Measurements from ENCODE around the gene SLC25A30. TPM values are rescaled to one million over a fixed set of nuclear protein-coding genes. Genes with fewer than 3 reads are reported as not detected.
A peak's percentile ranks its signal among the peaks of the same experiment; 100 is the strongest.

The SLC25A30 gene
- total RNA-seq, 1 experiment from 2014 or later = 6.3 TPM

GRCh38 chr13:45368005-45368404, 50.2 kb downstream of the SLC25A30 start:
- H3K27ac Mint-ChIP-seq = peak overlapping the region in 1 of 3 experiments; percentile 78; a peak in 3 of 7 replicates
- Histone ChIP-seq H3K4me1 (ENCODE audit: insufficient read depth, low read length) (no peaks in the 10 kb centered on the region), H3K4ac (ENCODE audit: low read depth, low read length) (no peak overlapping the region), H3K4me2 (ENCODE audit: insufficient read depth, insufficient read length, low read length) (no peak overlapping the region), H3K18ac (ENCODE audit: insufficient read length, low read depth, low read length) (no peak overlapping the region), H4K20me1 (ENCODE audit: control insufficient read depth, insufficient read depth, insufficient read length) (no peaks in the 10 kb centered on the region), H4K91ac (ENCODE audit: insufficient read length, low read depth, low read length) (no peak overlapping the region), H2BK15ac (ENCODE audit: low read depth, low read length) (no peak overlapping the region), H3K27ac (ENCODE audit: insufficient read length, low read depth, low read length) (no peak overlapping the region), H2AFZ (ENCODE audit: low read length) (no peak overlapping the region), H3T11ph (ENCODE audit: low read length) (no peak overlapping the region), H4K8ac (replicated peaks; ENCODE audit: insufficient read length, low read depth, low read length) (no peak overlapping the region), H2BK5ac (ENCODE audit: insufficient read length, low read length) (no peak overlapping the region), H2BK12ac (ENCODE audit: insufficient read length, low read depth, low read length) (no peak overlapping the region), H2BK120ac (ENCODE audit: low read depth, low read length, poor library complexity, severe bottlenecking) (no peak overlapping the region), H3K14ac (ENCODE audit: insufficient read depth, low read length) (no peak overlapping the region), H3K9ac (ENCODE audit: extremely low read depth, insufficient read length, low read length) (no peak overlapping the region), H3K9me3 (ENCODE audit: control insufficient read depth, low read depth, low read length) (no peaks in the 10 kb centered on the region), H3K56ac (ENCODE audit: insufficient read length, low read depth, low read length) (no peak overlapping the region), H3K27me3 (ENCODE audit: insufficient read depth, low read length) (no peaks in the 10 kb centered on the region), H2AK5ac (ENCODE audit: insufficient read length, low read length) (no peak overlapping the region), H3K23me2 (ENCODE audit: insufficient read length, low read depth, low read length, poor library complexity, severe bottlenecking) (no peaks in the 10 kb centered on the region), H3K79me1 (ENCODE audit: insufficient read depth, low read depth, low read length, poor library complexity, severe bottlenecking) (no peaks in the 10 kb centered on the region), H3K23ac (ENCODE audit: insufficient read length, low read depth, low read length) (no peak overlapping the region), H4K5ac (ENCODE audit: insufficient read length, low read depth, low read length) (no peak overlapping the region), H2BK20ac (ENCODE audit: low read depth, low read length, poor library complexity, severe bottlenecking) (no peak overlapping the region), H3K79me2 (ENCODE audit: insufficient read depth, low read length) (no peaks in the 10 kb centered on the region)
- no peak overlapping the region for H3K4me3 Mint-ChIP-seq
- H3K36me3 Mint-ChIP-seq (ENCODE audit: insufficient read depth in 1 of 3, low read depth in 3 of 3) = peaks cover 9 to 24% (median 11%) of the 10 kb centered on the region in 3 experiments
- no peak for DNase-seq
- peaks cover 10 to 11% of the 10 kb centered on the region in 2 experiments; a peak in 4 of 5 replicates for H3K9me3 Mint-ChIP-seq
- peaks cover 21 to 29% of the 10 kb centered on the region in 2 experiments for H3K4me1 Mint-ChIP-seq
- H3K27me3 Mint-ChIP-seq (ENCODE audit: low read depth) = no peaks in the 10 kb centered on the region
- no peak for TF ChIP-seq CTCF (conservative IDR thresholded peaks at IDR 0.05)
- no CpG with 5 or more reads among the region's 4 CpGs for WGBS (ENCODE audit: extremely low coverage, insufficient read length, low lambda C conversion rate)
